Right lobe of liver (tissue), 6 donors: ENCODE measurements around the gene SGSM2. TPM values are rescaled to one million over a fixed set of nuclear protein-coding genes. Genes with fewer than 3 reads are reported as not detected.

ENCODE experiments used
- ATAC-seq, 4 donors: fragments of 200-7000 bp; cut with Tn5 transposase; one replicate each; pipeline ENCODE4 v1.9.1; 2020; ENCODE audit warnings: mild to moderate bottlenecking in 4 of 4, moderate library complexity in 4 of 4
- DNase-seq, 3 donors: peaks; one replicate each; pipeline ENCODE4 v3.0.0-alpha.2; 2020
- H3K27ac ChIP-seq, 3 donors: fragments of 200-600 bp; one replicate each; pipeline ENCODE4 v1.8.0; 2022
- H3K27me3 ChIP-seq, 2 donors: fragments of 200-600 bp; one replicate each; pipeline ENCODE4 v1.8.0; 2022
- H3K36me3 ChIP-seq, 4 donors: fragments of 200-600 bp; sonication (generic) in 1 of 4; one replicate each; pipeline versions ENCODE4 v1.5.1 to v1.8.0; 2017 to 2022; ENCODE audit warnings: control low read depth in 1 of 4
- H3K4me1 ChIP-seq, 4 donors: fragments of 200-600 bp; sonication (generic) in 1 of 4; one replicate each; pipeline versions ENCODE4 v1.5.1 to v1.8.0; 2017 to 2022; ENCODE audit warnings: control low read depth in 1 of 4
- H3K4me3 ChIP-seq, 3 donors: fragments of 200-600 bp; one replicate each; pipeline ENCODE4 v1.8.0; 2022
- H3K9me3 ChIP-seq, 4 donors: fragments of 200-600 bp; sonication (generic) in 1 of 4; one replicate each; pipeline versions ENCODE4 v1.5.1 to v1.8.0; 2017 to 2022; ENCODE audit warnings: control low read depth in 1 of 4
- POLR2A ChIP-seq: fragments of 450-650 bp; IDR thresholded peaks from one replicate; pipeline ENCODE4 v1.6.1; 2017; ENCODE audit warnings: antibody characterized with exemption, mild to moderate bottlenecking
- WGBS: methylation state at CpG from one replicate; pipeline ENCODE4 v1.1.6; 2018; ENCODE audit warnings: low coverage, low lambda C conversion rate; ENCODE audit not compliant: insufficient coverage; ENCODE audit errors: missing lambda C conversion rate; 5-methylcytosine and 5-hydroxymethylcytosine counted together
- intact Hi-C, 2 donors: fragments of 100-400 bp; cut with DNase I; formaldehyde crosslinking; loops; one replicate each; pipeline versions ENCODE4 v1.11.2 to v1.14.1; 2022
- total RNA-seq, 6 experiments: library from RNA; depleted of rRNA in 2 of 6; stranded (reverse); fragments of >200 nt in 2 of 6; fragmentation: NEBNext Ultra II Directional in 3 of 6; extraction: Animal tissue kit (Norgen Biotek cat#: 25700) in 3 of 6; gene quantifications; one replicate each; pipeline versions ENCODE4 v1.1.0 to v1.2.4, GENCODE V29; 2016 to 2023
- TF ChIP-seq, protein P1 (sequence below), 4 donors: fragments of 200-600 bp in 3 of 4; fragments of 450-650 bp in 1 of 4; IDR thresholded peaks; one replicate each; pipeline versions ENCODE4 v1.5.1 to v1.8.0; 2016 to 2022; ENCODE audit warnings: antibody characterized with exemption in 4 of 4, mild to moderate bottlenecking in 2 of 4
- donor health status: DM: no; HTN: yes; CAD: no.
- donor health status: DM: no; HTN: no; CAD: no.
- donor health status: DM: no; HTN: no; CAD: no.
- donor health status: DM: no; HTN: yes; CAD: no.
- donor health status: DM: no; HTN: yes; CAD: no.

Gene SGSM2
- total RNA-seq, 6 experiments from 2014 or later: 6.0 to 17.2 (median 13.2) TPM

- no peak for DNase-seq
- no peaks in the 10 kb centered on the region for H3K4me1 ChIP-seq
- peaks cover 0 to 14% (median 2%) of the 10 kb centered on the region in 4 donors for H3K36me3 ChIP-seq
- WGBS: 77% methylated on average over 5 of the region's 9 CpGs
- ATAC-seq: no peak
- H3K4me3 ChIP-seq: no peak overlapping the region
- no peaks in the 10 kb centered on the region for H3K27me3 ChIP-seq
- H3K9me3 ChIP-seq: no peaks in the 10 kb centered on the region
- TF ChIP-seq POLR2A: no peak
- TF ChIP-seq, protein P1, sequence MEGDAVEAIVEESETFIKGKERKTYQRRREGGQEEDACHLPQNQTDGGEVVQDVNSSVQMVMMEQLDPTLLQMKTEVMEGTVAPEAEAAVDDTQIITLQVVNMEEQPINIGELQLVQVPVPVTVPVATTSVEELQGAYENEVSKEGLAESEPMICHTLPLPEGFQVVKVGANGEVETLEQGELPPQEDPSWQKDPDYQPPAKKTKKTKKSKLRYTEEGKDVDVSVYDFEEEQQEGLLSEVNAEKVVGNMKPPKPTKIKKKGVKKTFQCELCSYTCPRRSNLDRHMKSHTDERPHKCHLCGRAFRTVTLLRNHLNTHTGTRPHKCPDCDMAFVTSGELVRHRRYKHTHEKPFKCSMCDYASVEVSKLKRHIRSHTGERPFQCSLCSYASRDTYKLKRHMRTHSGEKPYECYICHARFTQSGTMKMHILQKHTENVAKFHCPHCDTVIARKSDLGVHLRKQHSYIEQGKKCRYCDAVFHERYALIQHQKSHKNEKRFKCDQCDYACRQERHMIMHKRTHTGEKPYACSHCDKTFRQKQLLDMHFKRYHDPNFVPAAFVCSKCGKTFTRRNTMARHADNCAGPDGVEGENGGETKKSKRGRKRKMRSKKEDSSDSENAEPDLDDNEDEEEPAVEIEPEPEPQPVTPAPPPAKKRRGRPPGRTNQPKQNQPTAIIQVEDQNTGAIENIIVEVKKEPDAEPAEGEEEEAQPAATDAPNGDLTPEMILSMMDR (IDR thresholded peaks at IDR 0.05): no peak
- H3K27ac ChIP-seq: no peak overlapping the region
- intact Hi-C loops: loop anchor here in 1 of 2 donors (5.0 kb wide), 1 partner anchor 33 kb away; no protein-coding TSS in a partner anchor
Observed at GRCh38 chr17:2415081-2415480, 77.8 kb downstream of the SGSM2 start.

DNA sequence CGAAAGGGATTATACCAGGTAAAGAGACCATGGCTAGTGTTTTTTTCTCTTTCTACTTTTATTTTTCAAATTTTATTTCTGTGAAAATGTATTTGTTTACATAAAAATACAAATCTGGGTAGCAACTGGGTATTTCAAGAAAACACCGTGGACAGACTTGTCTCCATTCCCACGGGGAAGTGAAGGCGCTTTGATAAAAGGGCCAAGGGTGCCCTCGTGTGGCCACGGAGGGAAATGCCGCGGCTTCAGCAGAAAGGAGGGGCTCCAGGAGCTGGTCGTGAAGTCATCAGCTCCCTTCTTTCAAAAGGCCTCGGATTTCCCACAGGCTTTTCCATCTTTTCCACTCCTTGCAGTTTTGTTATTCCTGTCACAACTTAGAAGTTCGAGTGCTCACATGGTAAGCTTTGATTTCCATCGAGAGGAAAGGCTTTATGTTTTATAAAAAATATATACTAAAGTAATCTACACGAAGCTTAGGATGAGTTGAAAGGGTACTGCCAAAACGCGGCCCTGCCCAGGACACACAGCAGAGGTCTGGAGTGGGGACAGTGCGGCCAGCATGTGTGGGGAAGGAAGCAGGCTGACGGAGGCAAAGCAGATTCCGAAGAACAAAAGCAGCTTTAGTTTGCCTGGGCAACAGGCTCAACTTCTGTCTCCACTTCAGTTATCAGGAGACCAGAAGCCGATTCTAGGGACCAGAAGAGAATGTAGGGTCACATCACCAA is 78.9 kb downstream of the SGSM2 start:
- ATAC-seq (peak; percentile 90 to 95 (median 92)), DNase-seq (peak; percentile 78 to 84 (median 84))
- Histone ChIP-seq H3K4me1 (no peaks in the 10 kb centered on the region), H3K27ac (no peak overlapping the region), H3K36me3 (peaks cover 0 to 22% (median 5%) of the 10 kb centered on the region in 4 donors), H3K9me3 (no peaks in the 10 kb centered on the region), H3K27me3 (no peaks in the 10 kb centered on the region), H3K4me3 (no peak overlapping the region)
- 23% methylated on average over 19 of the region's 19 CpGs for WGBS
- intact Hi-C loops: loop anchor here (2.0 to 5.0 kb wide), 2 partner anchors 33 to 34 kb away; no protein-coding TSS in a partner anchor
- TF ChIP-seq, protein P1 (IDR thresholded peaks at IDR 0.05): peak; percentile 91 to 99 (median 98)
- no peak for TF ChIP-seq POLR2A

DNA sequence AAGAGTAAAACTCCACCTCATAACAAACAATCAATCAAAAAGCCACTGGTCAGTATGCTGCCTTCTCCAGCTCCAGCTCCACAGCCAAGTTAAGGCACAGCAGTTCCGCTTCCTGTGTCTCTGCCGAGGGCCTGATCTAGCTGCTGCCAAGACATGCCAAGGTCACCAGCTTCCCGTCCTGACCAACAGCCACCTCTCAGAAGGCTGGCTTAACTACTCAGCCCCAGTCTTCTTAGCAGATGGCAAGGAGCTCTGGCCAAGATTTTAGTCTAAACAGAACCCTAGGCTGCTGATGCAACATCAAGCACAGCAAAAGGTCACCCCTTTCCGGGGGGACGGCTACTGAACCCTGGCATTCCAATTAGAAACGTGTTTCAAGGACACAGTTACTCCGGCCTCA is 81.3 kb downstream of the SGSM2 start:
- Histone ChIP-seq H3K27me3 (no peaks in the 10 kb centered on the region), H3K4me3 (no peak overlapping the region), H3K9me3 (no peaks in the 10 kb centered on the region), H3K27ac (no peak overlapping the region), H3K36me3 (peaks cover 0 to 22% (median 5%) of the 10 kb centered on the region in 4 donors), H3K4me1 (no peaks in the 10 kb centered on the region)
- TF ChIP-seq POLR2A: no peak
- TF ChIP-seq, protein P1 (IDR thresholded peaks at IDR 0.05): no peak
- DNase-seq (no peak), ATAC-seq (peak in 2 of 4 donors; percentile 21 to 36)
- intact Hi-C loops: loop anchor here in 1 of 2 donors (5.0 kb wide), 1 partner anchor 36 kb away; no protein-coding TSS in a partner anchor
- WGBS: 36% methylated on average over 4 of the region's 7 CpGs

DNA sequence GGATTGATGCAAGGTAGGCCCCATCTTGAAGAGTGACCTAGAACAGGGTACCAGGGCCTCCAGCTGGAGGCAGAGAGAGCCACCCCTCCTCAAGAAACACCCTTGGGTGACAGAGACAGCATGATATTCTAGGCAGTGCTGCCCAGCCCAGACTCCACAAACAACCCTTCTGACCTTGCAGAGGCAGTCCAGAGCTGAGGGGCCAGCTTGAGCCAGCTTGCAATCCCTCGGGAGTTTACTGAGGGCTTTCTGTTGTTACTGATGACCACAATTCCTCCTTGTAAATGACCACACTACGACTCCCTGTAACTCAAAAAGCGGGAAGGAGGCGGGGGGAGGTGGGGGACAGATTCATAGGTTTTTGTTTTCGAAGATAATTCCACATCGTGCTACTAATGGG is 82.2 kb downstream of the SGSM2 start:
- H3K4me1 ChIP-seq: no peaks in the 10 kb centered on the region
- H3K27ac ChIP-seq: no peak overlapping the region

More for the DNA sequence above, 82.2 kb downstream of the SGSM2 start:
- intact Hi-C loops: loop anchor here in 1 of 2 donors (5.0 kb wide), 1 partner anchor 37 kb away; no protein-coding TSS in a partner anchor
- WGBS: 83% methylated on average over 1 of the region's 6 CpGs
- Histone ChIP-seq H3K9me3 (no peaks in the 10 kb centered on the region), H3K36me3 (peaks cover 0 to 22% (median 5%) of the 10 kb centered on the region in 4 donors), H3K27me3 (no peaks in the 10 kb centered on the region), H3K4me3 (no peak overlapping the region)
- DNase-seq: no peak
- no peak for ATAC-seq
- TF ChIP-seq POLR2A: no peak
- TF ChIP-seq, protein P1 (IDR thresholded peaks at IDR 0.05): no peak
